Calu3 (cell line): ENCODE results near the gene PIK3C3. TPM values are rescaled to one million over a fixed set of nuclear protein-coding genes. Genes with fewer than 3 reads are reported as not detected.

Experiments
- BruUV-seq: library from RNA; stranded (reverse); fragments of 400-500 nt; replicated peaks from 2 replicates; lab custom pipeline; 2021; lab: Mats Ljungman, UMichigan
- CTCF ChIA-PET: fragments of 300-600 bp; sonication (Branson Sonifier 250); formaldehyde crosslinking; loops from one replicate; lab custom pipeline; 2022; ENCODE audit warnings: antibody characterized with exemption; lab: Charles Lee
- DNase-seq: peaks from one replicate; pipeline ENCODE4 v3.0.0; 2022
- H3K27ac Mint-ChIP-seq: one replicate; pipeline ENCODE4 v1.8.0; 2022; ENCODE audit warnings: mixed read lengths; ENCODE audit not compliant: unreplicated experiment
- H3K27me3 Mint-ChIP-seq: one replicate; pipeline ENCODE4 v1.8.0; 2022; ENCODE audit warnings: mixed read lengths; ENCODE audit not compliant: unreplicated experiment
- H3K36me3 Mint-ChIP-seq: one replicate; pipeline ENCODE4 v1.8.0; 2022; ENCODE audit warnings: mild to moderate bottlenecking, moderate library complexity, mixed read lengths; ENCODE audit not compliant: insufficient read depth, unreplicated experiment
- H3K4me1 Mint-ChIP-seq: one replicate; pipeline ENCODE4 v1.8.0; 2022; ENCODE audit warnings: mild to moderate bottlenecking, low read depth, mixed read lengths; ENCODE audit not compliant: unreplicated experiment
- H3K4me3 Mint-ChIP-seq: one replicate; pipeline ENCODE4 v1.8.0; 2022; ENCODE audit warnings: mild to moderate bottlenecking, low read depth, moderate library complexity, mixed read lengths; ENCODE audit not compliant: unreplicated experiment
- H3K9me3 Mint-ChIP-seq: one replicate; pipeline ENCODE4 v1.8.0; 2022; ENCODE audit warnings: low read depth, mixed read lengths; ENCODE audit not compliant: unreplicated experiment
- intact Hi-C: fragments of 100-400 bp; cut with micrococcal nuclease; formaldehyde crosslinking; loops from one replicate; pipeline ENCODE4 v1.10.0; 2022; ENCODE audit not compliant: unreplicated experiment
- total RNA-seq: library from RNA; stranded (reverse); gene quantifications from 2 replicates; pipeline ENCODE4 v1.2.3, GENCODE V29; 2022
- TF ChIP-seq, protein P1 (sequence below): fragments of 200-600 bp; IDR thresholded peaks from one replicate; pipeline ENCODE4 v1.8.0; 2022; ENCODE audit warnings: antibody characterized with exemption; ENCODE audit not compliant: unreplicated experiment

The PIK3C3 gene
- total RNA-seq, 1 experiment from 2014 or later: 32.9 TPM

GRCh38 chr18:42074704-42075103 is 119.7 kb downstream of the PIK3C3 start:
- H3K27me3 Mint-ChIP-seq: no peaks in the 10 kb centered on the region
- H3K27ac Mint-ChIP-seq: no peak overlapping the region
- TF ChIP-seq, protein P1, sequence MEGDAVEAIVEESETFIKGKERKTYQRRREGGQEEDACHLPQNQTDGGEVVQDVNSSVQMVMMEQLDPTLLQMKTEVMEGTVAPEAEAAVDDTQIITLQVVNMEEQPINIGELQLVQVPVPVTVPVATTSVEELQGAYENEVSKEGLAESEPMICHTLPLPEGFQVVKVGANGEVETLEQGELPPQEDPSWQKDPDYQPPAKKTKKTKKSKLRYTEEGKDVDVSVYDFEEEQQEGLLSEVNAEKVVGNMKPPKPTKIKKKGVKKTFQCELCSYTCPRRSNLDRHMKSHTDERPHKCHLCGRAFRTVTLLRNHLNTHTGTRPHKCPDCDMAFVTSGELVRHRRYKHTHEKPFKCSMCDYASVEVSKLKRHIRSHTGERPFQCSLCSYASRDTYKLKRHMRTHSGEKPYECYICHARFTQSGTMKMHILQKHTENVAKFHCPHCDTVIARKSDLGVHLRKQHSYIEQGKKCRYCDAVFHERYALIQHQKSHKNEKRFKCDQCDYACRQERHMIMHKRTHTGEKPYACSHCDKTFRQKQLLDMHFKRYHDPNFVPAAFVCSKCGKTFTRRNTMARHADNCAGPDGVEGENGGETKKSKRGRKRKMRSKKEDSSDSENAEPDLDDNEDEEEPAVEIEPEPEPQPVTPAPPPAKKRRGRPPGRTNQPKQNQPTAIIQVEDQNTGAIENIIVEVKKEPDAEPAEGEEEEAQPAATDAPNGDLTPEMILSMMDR: no peak
- H3K4me3 Mint-ChIP-seq: no peak overlapping the region
- DNase-seq: no peak
- H3K4me1 Mint-ChIP-seq: no peaks in the 10 kb centered on the region
- CTCF ChIA-PET: no interaction called here
- no TSS peak for BruUV-seq
- intact Hi-C loops: no loop called here
- no peaks in the 10 kb centered on the region for H3K36me3 Mint-ChIP-seq
- no peaks in the 10 kb centered on the region for H3K9me3 Mint-ChIP-seq

GRCh38 chr18:42078711-42079110 is 123.7 kb downstream of the PIK3C3 start:
- BruUV-seq: no TSS peak
- no peaks in the 10 kb centered on the region for H3K36me3 Mint-ChIP-seq
- H3K27me3 Mint-ChIP-seq: no peaks in the 10 kb centered on the region
- H3K9me3 Mint-ChIP-seq: no peaks in the 10 kb centered on the region
- H3K27ac Mint-ChIP-seq: no peak overlapping the region
- CTCF ChIA-PET: interaction anchor here (0.5 to 0.9 kb wide), 3 partner anchors 19 to 562 kb away, joined by 3 to 5 read pairs (median 3); no protein-coding TSS in a partner anchor
- intact Hi-C loops: no loop called here
- H3K4me1 Mint-ChIP-seq: no peaks in the 10 kb centered on the region
- no peak for DNase-seq
- H3K4me3 Mint-ChIP-seq: no peak overlapping the region
- TF ChIP-seq, protein P1: no peak

- TF ChIP-seq, protein P1: no peak
- no peak overlapping the region for H3K4me3 Mint-ChIP-seq
- intact Hi-C loops: no loop called here
- H3K4me1 Mint-ChIP-seq: no peaks in the 10 kb centered on the region
- H3K36me3 Mint-ChIP-seq: no peaks in the 10 kb centered on the region
- H3K27me3 Mint-ChIP-seq: no peaks in the 10 kb centered on the region
- CTCF ChIA-PET: interaction anchor here (0.6 kb wide), 1 partner anchor 308 kb away, joined by 3 read pairs; no protein-coding TSS in a partner anchor
- no peak for DNase-seq
- no peaks in the 10 kb centered on the region for H3K9me3 Mint-ChIP-seq
- no TSS peak for BruUV-seq
- no peak overlapping the region for H3K27ac Mint-ChIP-seq
These were observed 125.3 kb downstream of the PIK3C3 start for GRCh38 chr18:42080340-42080739.

GRCh38 chr18:42082415-42083234 is 127.6 kb downstream of the PIK3C3 start:
- H3K9me3 Mint-ChIP-seq: no peaks in the 10 kb centered on the region
- DNase-seq: no peak
- TF ChIP-seq, protein P1: no peak
- BruUV-seq: no TSS peak
- no peaks in the 10 kb centered on the region for H3K36me3 Mint-ChIP-seq
- peaks cover 15% of the 10 kb centered on the region for H3K4me1 Mint-ChIP-seq
- CTCF ChIA-PET: no interaction called here
- no peak overlapping the region for H3K27ac Mint-ChIP-seq
- intact Hi-C loops: no loop called here
- no peaks in the 10 kb centered on the region for H3K27me3 Mint-ChIP-seq
- H3K4me3 Mint-ChIP-seq: no peak overlapping the region
